Smooth muscle cell (in vitro differentiated cells): ENCODE results near the gene TSPAN1. TPM values are rescaled to one million over a fixed set of nuclear protein-coding genes. Genes with fewer than 3 reads are reported as not detected.

Source experiments
- DNase-seq: peaks from one replicate; lab custom pipeline; 2025; ENCODE audit not compliant: unreplicated experiment; lab: John Stamatoyannopoulos, UW
- H2AFZ ChIP-seq: fragments of 200-600 bp; sonication (generic); 2 replicates; pipeline ENCODE4 v1.6.0; 2016; ENCODE audit warnings: antibody characterized with exemption, low read depth, mild to moderate bottlenecking
- H3F3A ChIP-seq: fragments of 200-600 bp; sonication (generic); 2 replicates; pipeline ENCODE4 v1.6.0; 2017; ENCODE audit warnings: antibody characterized with exemption, low read depth
- H3K27ac ChIP-seq: fragments of 200-600 bp; sonication (generic); 2 replicates; pipeline ENCODE4 v1.5.1; 2016; ENCODE audit warnings: low read depth, mild to moderate bottlenecking
- H3K27me3 ChIP-seq: fragments of 200-600 bp; sonication (generic); 2 replicates; pipeline ENCODE4 v1.6.1; 2016; ENCODE audit warnings: low read depth, mild to moderate bottlenecking
- H3K36me3 ChIP-seq: fragments of 200-600 bp; sonication (generic); 2 replicates; pipeline ENCODE4 v1.5.1; 2016; ENCODE audit warnings: low read depth
- H3K4me1 ChIP-seq: fragments of 200-600 bp; sonication (generic); 2 replicates; pipeline ENCODE4 v1.5.1; 2016; ENCODE audit warnings: low read depth
- H3K4me2 ChIP-seq: fragments of 200-600 bp; sonication (generic); 2 replicates; pipeline ENCODE4 v1.6.0; 2016; ENCODE audit warnings: mild to moderate bottlenecking
- H3K4me3 ChIP-seq: fragments of 200-600 bp; sonication (generic); 2 replicates; pipeline ENCODE4 v1.5.1; 2016; ENCODE audit warnings: mild to moderate bottlenecking
- H3K79me2 ChIP-seq: fragments of 200-600 bp; sonication (generic); 2 replicates; pipeline ENCODE4 v1.6.0; 2016; ENCODE audit warnings: low read depth, mild to moderate bottlenecking
- H3K9ac ChIP-seq: fragments of 200-600 bp; sonication (generic); 2 replicates; pipeline ENCODE4 v1.6.0; 2016; ENCODE audit warnings: low read depth
- H3K9me3 ChIP-seq: fragments of 200-600 bp; sonication (generic); replicated peaks from 2 replicates; pipeline ENCODE4 v1.5.1; 2016; ENCODE audit warnings: low read depth
- H4K20me1 ChIP-seq: fragments of 200-600 bp; sonication (generic); 2 replicates; pipeline ENCODE4 v1.6.0; 2016; ENCODE audit warnings: low read depth
- CTCF ChIP-seq: fragments of 200-600 bp; sonication (generic); IDR thresholded peaks from 2 replicates; pipeline ENCODE4 v1.5.1; 2017; ENCODE audit warnings: borderline replicate concordance, mild to moderate bottlenecking, antibody characterized with exemption; ENCODE audit not compliant: insufficient read depth, poor library complexity, severe bottlenecking
- WGBS: methylation state at CpG from one replicate; pipeline ENCODE4 v1.1.7; 2016; ENCODE audit warnings: low lambda C conversion rate; 5-methylcytosine and 5-hydroxymethylcytosine counted together
- polyA plus RNA-seq: library from polyadenylated mRNA; unstranded; fragments of >200 nt; fragmentation: Nextera tagmentation; extraction: Ambion mirVana; gene quantifications from 2 replicates; pipeline ENCODE4 v1.2.1, GENCODE V29; 2016
- total RNA-seq: library from RNA; depleted of rRNA; stranded (reverse); fragments of >200 nt; gene quantifications from 2 replicates; pipeline ENCODE4 v1.2.3, GENCODE V29; 2014

TSPAN1 gene
- total and polyA plus RNA-seq, 2 experiments from 2014 or later: 1.7 to 2.4 TPM

GRCh38 chr1:46186076-46186475 is 11.2 kb downstream of the TSPAN1 start:
- H2AFZ ChIP-seq: no peak overlapping the region
- H4K20me1 ChIP-seq: no peaks in the 10 kb centered on the region
- no peak overlapping the region for H3K9ac ChIP-seq
- H3K36me3 ChIP-seq: no peaks in the 10 kb centered on the region
- 86% methylated on average over 2 of the region's 2 CpGs for WGBS
- H3F3A ChIP-seq: peaks cover 21% of the 10 kb centered on the region
- no peak for TF ChIP-seq CTCF
- no peak overlapping the region for H3K4me2 ChIP-seq
- DNase-seq: no peak
- no peaks in the 10 kb centered on the region for H3K27me3 ChIP-seq
- H3K79me2 ChIP-seq: no peaks in the 10 kb centered on the region
- H3K4me3 ChIP-seq: no peak overlapping the region
- H3K4me1 ChIP-seq: peaks cover 7% of the 10 kb centered on the region
- no peaks in the 10 kb centered on the region for H3K9me3 ChIP-seq
- no peak overlapping the region for H3K27ac ChIP-seq

GRCh38 chr1:46187106-46187869 is 12.4 kb downstream of the TSPAN1 start:
- Histone ChIP-seq H3K27me3 (no peaks in the 10 kb centered on the region), H3K36me3 (no peaks in the 10 kb centered on the region), H3F3A (peaks cover 18% of the 10 kb centered on the region), H3K4me1 (peaks cover 7% of the 10 kb centered on the region), H2AFZ (no peak overlapping the region), H3K4me3 (no peak overlapping the region), H3K79me2 (no peaks in the 10 kb centered on the region), H3K4me2 (no peak overlapping the region), H3K9me3 (no peaks in the 10 kb centered on the region), H3K9ac (no peak overlapping the region), H3K27ac (no peak overlapping the region), H4K20me1 (no peaks in the 10 kb centered on the region)
- DNase-seq: no peak
- WGBS: 93% methylated on average over 8 of the region's 8 CpGs
- TF ChIP-seq CTCF: no peak

- no peaks in the 10 kb centered on the region for H3K9me3 ChIP-seq
- no peaks in the 10 kb centered on the region for H4K20me1 ChIP-seq
- no peak overlapping the region for H2AFZ ChIP-seq
- H3K36me3 ChIP-seq: no peaks in the 10 kb centered on the region
- no peaks in the 10 kb centered on the region for H3K27me3 ChIP-seq
- TF ChIP-seq CTCF: no peak
- H3K9ac ChIP-seq: no peak overlapping the region
- peaks cover 12% of the 10 kb centered on the region for H3F3A ChIP-seq
- H3K4me1 ChIP-seq: peaks cover 6% of the 10 kb centered on the region
- no peak overlapping the region for H3K4me3 ChIP-seq
- no peak overlapping the region for H3K4me2 ChIP-seq
- no peak for DNase-seq
- WGBS: 81% methylated on average over 6 of the region's 6 CpGs
- no peaks in the 10 kb centered on the region for H3K79me2 ChIP-seq
- H3K27ac ChIP-seq: no peak overlapping the region
Measured at GRCh38 chr1:46188295-46189030, 13.6 kb downstream of the TSPAN1 start.

GRCh38 chr1:46190539-46190938 is 15.7 kb downstream of the TSPAN1 start:
- Histone ChIP-seq H3K4me3 (no peak overlapping the region), H3K4me1 (no peaks in the 10 kb centered on the region), H3K9me3 (no peaks in the 10 kb centered on the region), H2AFZ (no peak overlapping the region), H3F3A (no peaks in the 10 kb centered on the region), H3K4me2 (no peak overlapping the region), H3K36me3 (no peaks in the 10 kb centered on the region), H3K27me3 (no peaks in the 10 kb centered on the region), H3K79me2 (no peaks in the 10 kb centered on the region), H4K20me1 (no peaks in the 10 kb centered on the region), H3K27ac (no peak overlapping the region), H3K9ac (no peak overlapping the region)
- no peak for DNase-seq
- TF ChIP-seq CTCF: no peak
- WGBS: 89% methylated on average over 3 of the region's 3 CpGs
